Measurements from ENCODE around the gene LCN10.

The LCN10 gene

DNA sequence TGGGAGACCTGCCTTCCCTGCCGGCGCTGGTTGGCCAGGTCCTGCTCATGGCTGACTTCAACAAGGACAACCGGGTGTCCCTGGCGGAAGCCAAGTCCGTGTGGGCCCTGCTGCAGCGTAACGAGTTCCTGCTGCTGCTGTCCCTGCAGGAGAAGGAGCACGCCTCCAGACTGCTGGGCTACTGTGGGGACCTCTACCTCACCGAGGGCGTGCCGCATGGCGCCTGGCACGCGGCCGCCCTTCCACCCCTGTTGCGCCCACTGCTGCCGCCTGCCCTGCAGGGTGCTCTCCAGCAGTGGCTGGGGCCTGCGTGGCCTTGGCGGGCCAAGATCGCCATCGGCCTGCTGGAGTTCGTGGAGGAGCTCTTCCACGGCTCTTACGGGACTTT is 19.8 kb downstream of the LCN10 start:
- Histone ChIP-seq H3K27me3 (no peaks in the 10 kb centered on the region), H3K9me3 (no peaks in the 10 kb centered on the region), H3K4me1 (peaks cover 35% of the 10 kb centered on the region), H3K4me3 (ENCODE audit: low read depth, low read length) (no peak overlapping the region), H3K36me3 (peaks cover 70% of the 10 kb centered on the region)
- peak; percentile 71 for DNase-seq
- TF ChIP-seq, protein P1, sequence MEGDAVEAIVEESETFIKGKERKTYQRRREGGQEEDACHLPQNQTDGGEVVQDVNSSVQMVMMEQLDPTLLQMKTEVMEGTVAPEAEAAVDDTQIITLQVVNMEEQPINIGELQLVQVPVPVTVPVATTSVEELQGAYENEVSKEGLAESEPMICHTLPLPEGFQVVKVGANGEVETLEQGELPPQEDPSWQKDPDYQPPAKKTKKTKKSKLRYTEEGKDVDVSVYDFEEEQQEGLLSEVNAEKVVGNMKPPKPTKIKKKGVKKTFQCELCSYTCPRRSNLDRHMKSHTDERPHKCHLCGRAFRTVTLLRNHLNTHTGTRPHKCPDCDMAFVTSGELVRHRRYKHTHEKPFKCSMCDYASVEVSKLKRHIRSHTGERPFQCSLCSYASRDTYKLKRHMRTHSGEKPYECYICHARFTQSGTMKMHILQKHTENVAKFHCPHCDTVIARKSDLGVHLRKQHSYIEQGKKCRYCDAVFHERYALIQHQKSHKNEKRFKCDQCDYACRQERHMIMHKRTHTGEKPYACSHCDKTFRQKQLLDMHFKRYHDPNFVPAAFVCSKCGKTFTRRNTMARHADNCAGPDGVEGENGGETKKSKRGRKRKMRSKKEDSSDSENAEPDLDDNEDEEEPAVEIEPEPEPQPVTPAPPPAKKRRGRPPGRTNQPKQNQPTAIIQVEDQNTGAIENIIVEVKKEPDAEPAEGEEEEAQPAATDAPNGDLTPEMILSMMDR (IDR thresholded peaks at IDR 0.05; ENCODE audit: low read depth, low read length) = no peak

DNA sequence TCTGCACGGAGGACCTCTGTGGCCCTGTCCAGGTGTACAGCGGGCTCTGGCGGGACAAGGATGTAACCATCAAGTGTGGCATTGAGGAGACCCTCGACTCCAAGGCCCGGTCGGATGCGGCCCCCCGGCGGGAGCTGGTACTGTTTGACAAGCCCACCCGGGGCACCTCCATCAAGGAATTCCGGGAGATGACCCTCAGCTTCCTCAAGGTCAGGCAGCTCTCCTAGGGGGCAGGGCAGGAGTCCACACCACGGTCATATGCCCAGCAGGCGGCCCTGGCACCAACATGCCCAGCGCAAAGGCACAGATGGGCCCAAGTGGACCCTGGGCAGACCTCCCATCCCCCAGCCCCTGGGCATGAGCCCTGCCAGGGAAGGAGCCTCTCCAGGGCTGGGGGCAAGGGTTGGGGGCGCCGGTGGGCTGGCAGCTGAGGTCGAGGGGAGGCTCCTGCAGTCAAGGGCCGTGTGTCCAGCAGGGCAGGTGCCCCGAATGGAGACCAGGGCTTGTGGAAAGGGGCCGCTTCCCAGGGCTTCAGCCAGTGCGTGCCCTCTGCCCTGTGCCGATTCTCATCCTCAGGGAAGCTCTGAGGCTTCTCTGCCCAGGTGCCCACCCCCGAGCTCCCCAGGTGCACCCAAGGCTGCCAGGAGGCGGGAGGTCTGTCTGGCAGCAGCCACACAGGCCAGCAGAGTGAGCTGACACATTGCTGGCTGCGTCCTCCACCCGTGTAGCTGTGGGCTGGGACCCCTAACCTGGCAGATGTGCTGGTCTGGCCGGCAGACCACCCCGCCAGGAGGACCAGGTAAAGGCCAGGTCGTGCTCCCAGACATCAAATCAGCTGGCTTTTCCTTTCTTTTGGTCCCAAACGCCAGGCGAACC is 20.4 kb downstream of the LCN10 start:
- H3K4me3 ChIP-seq (ENCODE audit: low read depth, low read length) = no peak overlapping the region
- no peak for DNase-seq
- no peaks in the 10 kb centered on the region for H3K27me3 ChIP-seq
- no peaks in the 10 kb centered on the region for H3K9me3 ChIP-seq
- H3K36me3 ChIP-seq = peaks cover 66% of the 10 kb centered on the region
- TF ChIP-seq, protein P1 (IDR thresholded peaks at IDR 0.05; ENCODE audit: low read depth, low read length) = no peak
- H3K4me1 ChIP-seq = peaks cover 35% of the 10 kb centered on the region

DNA sequence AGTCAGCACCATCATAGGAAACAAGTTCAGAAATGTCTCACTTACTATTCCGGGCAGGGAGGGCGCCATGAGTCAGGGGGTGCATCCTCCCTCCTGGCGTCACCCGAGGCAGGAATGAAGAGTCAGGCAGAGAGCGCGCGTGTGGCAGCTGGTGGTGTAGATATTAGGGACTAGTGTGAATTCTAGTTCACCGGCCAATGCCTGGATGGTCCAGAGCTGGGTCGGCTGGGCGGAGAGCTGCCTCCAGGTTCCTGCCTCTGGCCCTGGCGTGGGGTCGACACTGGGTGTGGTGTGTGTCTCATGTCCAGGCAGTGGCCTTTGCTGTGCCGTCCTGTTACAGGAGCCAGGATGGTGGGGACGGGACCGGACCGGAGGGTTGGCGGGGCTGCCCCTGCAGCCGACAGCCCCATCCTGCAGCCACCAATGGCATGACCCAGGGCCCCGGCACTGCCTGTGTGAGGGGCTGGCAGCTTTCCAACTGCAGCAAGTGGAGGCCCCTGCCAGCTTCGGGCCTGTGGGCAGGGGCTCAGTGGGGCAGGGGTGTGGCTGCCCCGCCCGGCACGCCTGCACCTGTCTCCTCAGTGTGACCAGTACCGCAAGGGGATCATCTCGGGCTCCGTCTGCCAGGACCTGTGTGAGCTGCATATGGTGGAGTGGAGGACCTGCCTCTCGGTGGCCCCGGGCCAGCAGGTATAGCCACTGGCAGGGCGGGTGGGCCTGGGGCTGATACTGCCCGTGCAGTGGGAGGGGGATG is 21.2 kb downstream of the LCN10 start:
- Histone ChIP-seq H3K27me3 (no peaks in the 10 kb centered on the region), H3K4me3 (ENCODE audit: low read depth, low read length) (no peak overlapping the region), H3K9me3 (no peaks in the 10 kb centered on the region), H3K4me1 (peaks cover 35% of the 10 kb centered on the region), H3K36me3 (peaks cover 60% of the 10 kb centered on the region)
- TF ChIP-seq, protein P1 (IDR thresholded peaks at IDR 0.05; ENCODE audit: low read depth, low read length) = no peak
- DNase-seq = peak; percentile 59

DNA sequence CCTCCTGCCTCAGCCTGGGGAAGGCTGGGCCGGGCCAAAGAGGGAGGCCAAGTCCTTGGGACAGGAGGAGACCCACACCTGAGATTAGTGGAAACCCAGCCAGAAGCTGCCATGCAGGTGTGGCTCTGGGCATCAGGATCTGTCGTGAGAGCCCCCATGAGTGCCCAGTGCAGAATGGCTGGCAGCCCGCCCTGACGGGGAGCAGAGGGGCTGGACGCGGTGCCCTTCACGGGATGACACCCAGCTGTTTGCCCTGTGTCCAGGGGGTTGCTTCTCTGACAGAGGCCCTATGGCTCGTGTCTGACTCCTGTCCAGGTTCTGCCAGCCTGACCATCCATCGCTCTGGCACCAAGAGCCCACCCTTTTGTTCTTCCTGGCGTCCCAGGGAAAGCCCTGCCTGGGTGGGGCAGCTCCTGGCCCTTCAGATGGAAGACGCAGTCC is 21.8 kb downstream of the LCN10 start:
- TF ChIP-seq, protein P1 (IDR thresholded peaks at IDR 0.05; ENCODE audit: low read depth, low read length) = no peak
- Histone ChIP-seq H3K4me3 (ENCODE audit: low read depth, low read length) (no peak overlapping the region), H3K9me3 (no peaks in the 10 kb centered on the region), H3K27me3 (no peaks in the 10 kb centered on the region), H3K36me3 (peaks cover 55% of the 10 kb centered on the region), H3K4me1 (peaks cover 33% of the 10 kb centered on the region)
- no peak for DNase-seq

DNA sequence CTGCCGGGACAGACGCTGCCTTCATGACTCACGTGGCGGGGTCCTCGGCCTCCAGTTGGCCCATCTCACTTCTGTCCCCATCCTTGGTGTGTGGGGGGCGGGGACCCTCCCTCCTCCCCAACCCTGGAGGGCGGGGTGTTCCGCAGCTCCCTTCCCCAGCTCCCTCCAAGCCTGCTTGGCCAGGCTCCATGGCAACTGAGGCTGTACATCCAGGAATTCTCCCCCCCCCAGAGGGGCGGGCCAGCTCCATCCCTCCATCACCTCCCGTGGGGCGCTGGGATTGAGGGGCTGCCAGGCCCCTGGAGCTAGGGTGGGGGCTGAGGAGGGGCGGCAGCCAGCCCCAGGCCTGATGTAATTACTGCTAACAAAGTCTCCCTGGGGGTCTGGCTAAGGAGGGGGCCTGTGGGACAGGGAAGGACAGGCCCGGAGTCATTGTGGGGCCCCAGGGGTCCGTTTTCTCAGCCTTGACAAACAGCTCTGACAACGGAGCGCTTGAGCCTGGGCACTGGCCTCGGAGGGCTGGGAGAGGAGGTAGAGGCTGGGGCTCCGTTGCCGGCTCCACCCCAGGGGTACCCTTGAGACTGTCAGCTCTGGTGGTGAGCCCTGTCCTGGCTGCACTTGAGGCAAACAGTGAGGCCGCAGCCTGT is 22.4 kb downstream of the LCN10 start:
- Histone ChIP-seq H3K4me1 (peaks cover 31% of the 10 kb centered on the region), H3K36me3 (peaks cover 53% of the 10 kb centered on the region), H3K9me3 (no peaks in the 10 kb centered on the region), H3K4me3 (ENCODE audit: low read depth, low read length) (no peak overlapping the region), H3K27me3 (no peaks in the 10 kb centered on the region)
- TF ChIP-seq, protein P1 (IDR thresholded peaks at IDR 0.05; ENCODE audit: low read depth, low read length) = no peak
- DNase-seq = peak; percentile 60

Measured in BE2C (cell line).